HG02938 (cell line): Measurements from ENCODE around the gene ZBTB4.

Source experiments
- ATAC-seq: cut with Tn5 transposase; IDR thresholded peaks from one replicate; pipeline ENCODE4 v1.9.1; 2021; ENCODE audit warnings: mild to moderate bottlenecking, moderate library complexity; ENCODE audit not compliant: unreplicated experiment

The ZBTB4 gene

DNA sequence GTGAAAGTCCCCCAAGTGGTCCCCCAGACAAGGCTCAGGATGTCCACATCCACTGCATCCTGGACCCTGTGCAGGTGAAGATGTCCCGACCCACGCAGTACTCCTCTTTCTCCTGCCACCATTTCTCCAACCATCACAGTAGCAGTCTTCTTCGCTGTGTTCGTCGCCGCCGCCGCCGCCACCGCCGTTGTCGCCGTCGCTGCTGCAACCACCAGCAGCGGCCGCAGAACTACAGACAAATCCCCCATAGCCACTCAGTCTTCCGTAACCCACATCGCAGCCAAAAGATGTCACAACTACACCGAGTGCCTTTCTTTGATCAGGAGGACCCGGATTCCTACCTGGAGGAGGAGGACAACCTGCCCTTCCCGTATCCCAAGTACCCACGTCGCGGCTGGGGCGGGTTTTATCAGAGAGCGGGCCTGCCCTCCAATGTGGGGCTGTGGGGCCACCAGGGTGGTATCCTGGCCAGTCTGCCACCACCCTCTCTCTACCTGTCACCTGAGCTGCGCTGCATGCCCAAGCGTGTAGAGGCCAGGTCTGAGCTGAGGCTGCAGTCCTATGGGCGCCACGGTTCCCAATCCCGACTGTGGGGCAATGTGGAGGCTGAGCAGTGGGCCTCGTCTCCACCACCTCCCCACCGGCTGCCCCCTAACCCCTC, 53.1 kb downstream of the ZBTB4 start:
- ATAC-seq: no peak

DNA sequence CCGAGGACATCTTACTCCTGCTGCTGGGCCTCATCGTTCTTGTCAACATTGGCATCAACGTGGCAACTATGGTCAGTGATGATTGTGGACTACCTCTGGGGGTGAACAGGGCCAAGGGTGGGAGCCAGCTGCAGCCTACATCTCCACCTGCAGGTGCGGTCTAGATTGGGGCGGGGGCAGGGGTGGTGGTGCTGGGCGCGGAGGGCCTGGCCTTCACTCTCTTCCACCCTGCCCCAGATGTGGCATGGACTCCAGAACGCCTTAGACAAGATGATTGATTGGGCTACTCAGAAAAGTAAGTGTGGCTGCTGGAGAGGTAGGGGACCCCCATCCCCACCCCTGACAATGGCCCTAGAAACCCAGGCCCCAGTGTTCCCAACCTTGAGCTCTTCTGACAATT, 53.7 kb downstream of the ZBTB4 start:
- ATAC-seq: no peak

GRCh38 chr17:7425316-7425715, 54.1 kb downstream of the ZBTB4 start, which contains the start of gene SPEM2:
SPEM2 (plus strand) TSS chr17:7425616; CDS start chr17:7425689, 73 bp downstream.
- no peak for ATAC-seq

GRCh38 chr17:7423679-7424078, 55.8 kb downstream of the ZBTB4 start:
- no peak for ATAC-seq

DNA sequence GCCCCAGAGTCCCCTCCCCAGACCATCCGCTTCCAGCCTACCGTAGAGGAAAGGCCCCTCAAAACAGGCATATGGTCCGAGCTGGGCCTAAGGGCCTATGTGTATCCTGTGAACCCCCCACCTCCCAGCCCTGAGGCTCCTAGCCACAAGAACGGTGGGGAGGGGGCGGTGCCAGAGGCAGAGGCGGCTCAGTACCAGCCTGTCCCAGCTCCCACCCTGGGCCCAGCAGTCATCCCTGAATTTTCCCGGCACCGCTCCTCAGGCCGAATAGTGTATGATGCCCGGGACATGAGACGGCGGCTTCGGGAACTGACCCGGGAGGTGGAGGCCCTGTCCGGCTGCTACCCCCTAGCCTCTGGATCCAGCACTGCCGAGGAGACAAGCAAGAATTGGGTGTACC, 58.2 kb downstream of the ZBTB4 start:
- no peak for ATAC-seq

GRCh38 chr17:7419819-7420610, 59.4 kb downstream of the ZBTB4 start, which contains the start of gene SPEM1:
SPEM1 (plus strand) TSS chr17:7420324; CDS start chr17:7420385, 61 bp downstream.
- ATAC-seq: no peak

- no peak for ATAC-seq
These were observed 60.8 kb downstream of the ZBTB4 start for GRCh38 chr17:7418472-7419152.

- no peak for ATAC-seq
These were observed 62.3 kb downstream of the ZBTB4 start for GRCh38 chr17:7417056-7417655.

DNA sequence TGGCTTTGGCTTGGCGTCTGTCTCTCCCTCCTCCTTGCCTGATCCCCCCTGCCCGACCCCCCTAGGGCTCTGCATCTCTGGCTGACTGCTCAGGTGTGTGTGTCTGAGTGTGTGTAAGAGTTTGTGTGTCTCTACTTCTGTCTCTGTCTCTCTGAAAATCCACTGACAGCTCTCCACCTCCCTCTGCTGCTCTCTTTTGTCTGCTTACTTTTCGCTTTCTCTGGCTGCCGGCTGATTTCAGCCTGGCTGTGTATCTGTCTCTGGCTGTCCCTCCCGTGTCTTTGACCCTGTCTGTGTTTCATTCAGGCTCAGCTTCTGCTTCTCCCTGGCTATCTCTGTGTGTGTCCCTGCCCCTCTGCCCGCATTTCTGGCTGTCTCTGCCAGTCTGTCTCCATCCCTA, 63.1 kb downstream of the ZBTB4 start:
- ATAC-seq: no peak

GRCh38 chr17:7415784-7416183, 63.6 kb downstream of the ZBTB4 start:
- no peak for ATAC-seq

- no peak for ATAC-seq
These were observed 64.6 kb downstream of the ZBTB4 start for GRCh38 chr17:7414837-7415236.

DNA sequence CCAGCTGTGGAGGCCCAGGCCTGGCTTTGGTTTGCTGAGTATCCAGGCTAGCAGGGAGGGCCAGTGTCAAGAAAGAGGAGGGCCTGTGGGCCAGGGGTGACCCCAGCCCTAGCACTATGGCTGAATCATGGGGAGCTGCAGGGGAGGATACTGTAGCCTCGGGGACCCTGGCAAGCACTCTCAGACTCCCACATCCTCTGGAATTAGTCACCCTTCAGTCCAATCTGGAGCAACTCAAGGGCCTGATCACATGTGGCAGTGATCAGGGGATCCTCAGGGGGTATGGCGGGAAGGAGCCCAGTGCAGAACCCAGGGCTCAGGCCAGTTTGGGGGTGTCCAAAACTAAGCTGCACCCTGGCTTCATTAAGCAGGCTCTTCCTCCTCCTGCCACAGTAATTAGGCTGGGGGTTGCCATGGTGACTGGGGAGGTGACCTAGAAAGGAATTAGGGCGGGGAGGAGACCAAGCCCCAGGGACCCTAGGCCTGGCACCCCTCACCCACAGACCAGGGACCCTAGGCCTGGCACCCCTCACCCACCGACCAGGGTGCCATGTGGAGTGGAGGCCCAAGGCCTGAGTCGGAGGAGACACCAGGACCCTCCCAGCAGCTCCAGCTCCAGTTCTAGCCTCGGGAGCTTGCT, 66.0 kb downstream of the ZBTB4 start:
- no peak for ATAC-seq

- no peak for ATAC-seq
These were observed 68.0 kb downstream of the ZBTB4 start for GRCh38 chr17:7411427-7411750.

- ATAC-seq: no peak
These were observed 68.6 kb downstream of the ZBTB4 start for GRCh38 chr17:7410634-7411426.

- no peak for ATAC-seq
These were observed 69.7 kb downstream of the ZBTB4 start for GRCh38 chr17:7409716-7410115.
